ENCODE measurements around the gene NHLRC3.
"Not testable (repeated sequence)": the region's sequence is repeated elsewhere in the genome, so short reads cannot be mapped to it uniquely, and the experiment has no call there.

NHLRC3 gene

DNA sequence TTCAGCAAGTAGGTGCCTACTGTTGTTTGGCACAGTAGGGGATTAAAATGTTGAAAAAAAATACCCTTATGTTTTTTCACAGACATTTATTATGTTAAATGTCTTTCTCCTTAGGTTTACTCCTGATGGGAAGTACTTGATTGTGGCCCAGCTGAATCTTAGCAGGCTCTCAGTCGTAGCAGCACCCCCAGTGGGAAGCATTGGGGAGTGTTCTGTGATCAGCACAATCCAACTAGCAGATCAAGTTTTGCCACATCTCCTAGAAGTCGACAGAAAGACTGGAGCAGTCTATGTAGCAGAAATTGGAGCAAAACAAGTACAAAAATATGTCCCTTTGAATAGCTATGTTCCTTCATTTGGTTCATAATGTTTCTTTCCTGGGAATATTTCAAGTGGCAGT lies 9.3 kb downstream of the NHLRC3 start:
- no peak for DNase-seq

DNA sequence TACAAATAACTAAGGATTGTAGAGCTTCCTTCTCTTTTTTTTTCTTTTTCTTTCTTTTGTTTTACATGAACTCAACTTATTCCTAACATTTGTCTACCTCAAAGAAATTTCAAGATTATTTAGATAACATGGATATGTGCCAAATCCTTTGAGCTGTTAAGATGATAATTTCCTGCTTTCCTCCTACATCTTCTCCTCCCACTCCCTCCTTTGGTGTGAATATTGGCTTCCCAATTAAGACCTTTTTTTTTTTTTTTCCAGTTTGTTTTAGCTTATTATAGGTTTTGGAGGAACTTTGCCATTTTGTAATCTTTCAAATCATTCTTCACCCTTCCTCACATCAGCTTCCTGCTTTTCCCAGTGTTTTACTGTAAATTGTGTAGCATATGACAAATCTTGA lies 10.6 kb downstream of the NHLRC3 start:
- no peak for DNase-seq

DNA sequence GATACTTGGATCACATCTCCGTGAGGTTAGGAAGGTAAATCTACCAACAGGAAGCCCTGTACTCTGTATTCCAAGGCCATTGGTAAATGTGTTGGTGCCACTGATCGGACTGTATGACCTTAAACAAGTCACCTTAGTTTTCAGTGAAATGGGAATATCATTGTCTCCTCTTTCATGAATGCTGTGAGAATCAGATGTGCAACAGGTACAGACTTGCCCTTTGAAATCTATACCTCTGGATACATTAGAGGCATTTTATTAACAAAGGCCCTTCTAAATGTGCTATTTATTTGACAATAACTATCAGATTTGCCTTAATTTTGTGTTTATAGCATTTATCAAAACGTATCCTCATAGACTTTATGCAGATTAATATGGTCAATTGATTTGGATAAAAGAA lies 11.0 kb downstream of the NHLRC3 start:
- no peak for DNase-seq

DNA sequence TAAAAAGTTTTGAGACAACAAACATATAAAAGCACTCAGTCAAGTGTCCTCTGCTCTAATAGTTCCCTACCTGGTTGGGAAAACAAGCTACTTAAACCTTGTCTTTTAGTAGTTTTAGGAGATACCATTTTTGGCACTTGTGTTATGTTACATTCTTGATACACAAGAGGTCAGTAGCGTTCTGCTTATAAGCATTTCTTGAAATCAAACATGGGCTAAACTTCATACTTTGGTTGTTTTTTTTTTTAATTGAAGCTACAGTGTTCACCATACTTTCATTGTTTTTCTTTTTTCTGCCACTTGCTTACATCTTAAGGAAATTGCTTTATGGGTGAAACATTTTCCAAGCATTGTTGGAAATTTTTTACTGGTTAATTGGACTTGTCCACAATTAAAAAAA lies 12.9 kb downstream of the NHLRC3 start:
- DNase-seq, result peak in 1 of 2 experiments; percentile 46

DNA sequence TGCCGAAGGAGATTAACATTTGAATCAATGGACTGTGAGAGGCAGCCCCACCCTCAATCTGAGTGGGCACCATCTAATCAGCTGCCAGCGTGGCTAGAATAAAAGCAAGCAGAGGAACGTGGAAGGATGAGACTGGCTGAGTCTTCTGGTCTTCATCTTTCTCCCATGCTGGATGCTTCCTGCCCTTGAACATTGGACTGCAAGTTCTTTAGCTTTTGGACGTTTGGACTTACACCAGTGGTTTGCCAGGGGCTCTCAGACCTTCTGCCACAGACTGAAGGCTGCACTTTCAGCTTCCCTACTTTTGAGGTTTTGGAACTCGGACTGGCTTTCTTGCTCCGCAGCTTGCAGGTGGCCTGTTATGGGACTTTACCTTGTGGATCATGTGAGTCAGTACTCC lies 14.7 kb downstream of the NHLRC3 start:
- no peak for DNase-seq

DNA sequence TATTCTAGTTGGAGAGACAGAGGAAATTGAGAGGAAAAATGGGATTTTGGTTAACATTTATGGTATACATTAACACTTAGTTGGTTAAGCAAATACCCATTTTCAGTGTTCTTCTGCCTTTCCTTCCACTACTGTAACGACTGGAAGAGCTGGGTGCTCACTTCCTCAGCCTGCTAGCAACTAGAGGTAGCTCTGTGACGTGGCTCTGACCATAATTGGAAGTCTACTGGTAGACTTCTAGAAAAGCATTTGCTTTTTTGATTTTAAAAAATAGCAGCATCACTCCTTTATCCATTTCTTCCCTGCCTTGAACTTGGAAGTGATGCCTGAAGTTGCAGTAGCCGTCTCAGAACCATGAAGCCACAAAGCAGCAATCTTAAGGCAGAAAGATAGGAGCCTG lies 15.9 kb downstream of the NHLRC3 start:
- DNase-seq, result no peak

DNA sequence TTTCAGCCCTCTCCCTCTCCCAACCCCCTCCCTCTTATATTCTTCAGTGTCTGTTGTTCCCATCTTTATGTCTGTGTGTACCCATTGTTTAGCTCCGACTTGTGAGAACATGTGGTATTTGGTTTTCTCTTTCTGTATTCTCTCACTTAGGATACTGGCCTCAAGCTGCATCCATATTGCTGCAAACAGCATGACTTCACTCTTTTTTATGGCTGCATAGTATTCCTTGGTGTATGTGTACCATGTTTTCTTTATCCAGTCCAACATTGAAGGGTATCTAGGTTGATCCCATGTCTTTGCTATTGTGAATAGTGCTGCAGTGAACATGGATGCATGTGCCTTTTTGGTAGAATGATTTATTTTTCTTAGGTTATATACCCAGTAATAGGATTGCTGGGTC lies 17.8 kb downstream of the NHLRC3 start:
- no peak for DNase-seq

DNA sequence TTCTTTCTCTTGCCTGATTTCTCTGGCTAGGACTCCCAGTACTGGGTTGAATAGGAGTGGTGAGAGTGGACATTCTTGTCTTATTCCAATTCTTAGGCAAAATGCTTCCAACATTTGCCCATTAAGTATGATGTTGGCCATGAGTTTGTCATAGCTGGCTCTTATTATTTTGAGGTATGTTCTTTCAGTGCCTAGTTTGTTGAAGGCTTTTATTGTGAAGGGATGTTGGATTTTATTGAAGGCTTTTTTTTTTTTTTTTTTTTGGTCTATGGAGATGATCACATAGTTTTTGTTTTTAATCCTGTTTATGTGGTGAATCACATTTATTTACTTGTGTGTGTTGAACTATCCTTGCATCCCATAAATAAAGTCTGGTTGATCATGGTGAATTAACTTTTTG lies 19.8 kb downstream of the NHLRC3 start:
- no peak for DNase-seq

DNA sequence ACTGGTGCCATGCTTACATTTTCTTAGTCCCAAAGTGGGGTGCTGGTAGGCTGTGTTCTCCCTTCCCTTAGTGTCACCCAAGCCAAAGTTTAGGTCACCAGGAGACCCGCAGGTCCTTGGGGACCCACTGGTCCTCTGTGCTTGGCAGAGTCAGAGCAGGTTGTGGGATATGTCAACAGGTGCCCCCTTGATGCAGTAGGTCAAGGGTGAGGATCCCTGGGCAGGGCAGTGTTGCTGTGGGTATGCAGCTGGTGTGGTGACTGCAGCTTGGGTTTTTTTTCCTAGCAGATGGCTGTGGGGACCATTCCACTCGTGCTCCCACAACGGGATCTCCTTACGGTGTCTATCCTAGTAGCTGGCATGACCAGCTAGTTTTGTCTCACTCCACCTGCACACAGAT lies 23.7 kb downstream of the NHLRC3 start:
- no peak for DNase-seq

DNA sequence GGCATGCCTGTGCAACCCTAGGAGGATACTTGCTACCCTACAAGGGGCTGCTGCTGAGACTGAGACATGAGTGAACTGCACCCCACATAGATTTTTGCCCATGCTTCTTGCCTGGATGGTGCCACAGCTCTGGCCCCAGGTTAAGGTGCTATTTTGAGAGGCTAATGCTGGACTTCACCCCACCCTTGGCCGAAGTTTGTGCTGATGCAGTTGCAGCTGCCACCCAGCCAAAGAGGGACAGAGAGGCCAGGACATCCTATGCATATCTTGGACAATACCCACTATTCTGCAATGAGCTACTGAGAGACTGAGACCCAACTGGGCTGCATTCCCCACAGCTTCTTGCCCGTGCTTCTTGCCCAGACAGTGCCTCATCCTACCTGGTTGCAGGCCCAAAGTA lies 34.6 kb downstream of the NHLRC3 start:
- no peak for DNase-seq

DNA sequence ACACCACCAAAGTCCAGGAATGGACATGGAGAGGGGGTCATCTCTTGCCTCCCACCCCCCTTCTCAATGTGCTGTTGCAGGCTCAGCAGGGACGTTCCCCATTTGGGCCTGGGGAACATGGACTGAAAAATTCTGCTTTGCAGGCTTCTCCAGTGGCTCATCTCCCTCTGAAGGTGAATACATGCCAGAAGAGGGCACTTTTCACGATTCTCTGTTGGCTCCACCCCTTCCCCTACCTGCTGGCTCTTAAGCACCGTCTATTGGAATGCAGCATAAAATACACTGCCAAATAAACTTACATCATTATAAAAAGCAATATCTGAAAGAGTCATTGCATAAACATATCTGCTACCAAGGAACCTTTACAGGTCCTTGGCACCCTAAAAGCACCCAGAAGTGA lies 35.7 kb downstream of the NHLRC3 start:
- no peak for DNase-seq

DNA sequence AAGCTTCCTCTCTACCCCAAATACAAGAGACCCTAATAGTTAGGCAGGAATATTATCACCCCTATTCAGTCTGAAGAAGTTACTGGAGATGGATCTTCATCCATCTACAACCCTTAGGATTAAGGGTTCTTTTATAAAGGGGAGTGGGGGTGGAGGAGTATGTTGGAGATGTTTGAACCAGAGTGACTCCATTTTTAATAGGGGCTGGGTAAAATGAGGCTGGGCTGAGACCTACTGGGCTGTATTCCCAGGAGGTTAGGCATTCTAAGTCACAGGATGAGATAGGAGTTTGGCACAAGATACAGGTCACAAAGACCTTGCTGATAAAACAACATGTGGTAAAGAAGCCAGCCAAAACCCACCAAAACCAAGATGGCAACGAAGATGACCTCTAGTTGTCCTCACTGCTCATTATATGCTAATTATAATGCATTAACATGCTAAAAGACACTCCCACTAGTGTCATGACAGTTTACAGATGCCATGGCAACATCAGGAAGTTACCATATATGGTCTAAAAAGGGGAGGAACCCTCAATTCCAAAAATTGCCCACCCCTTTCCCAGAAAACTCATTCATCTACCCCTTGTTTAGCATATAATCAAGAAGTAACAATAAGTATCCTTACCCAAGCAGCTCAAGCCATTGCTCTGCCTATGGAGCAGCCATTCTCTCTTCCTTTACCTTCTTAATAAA lies 48.1 kb downstream of the NHLRC3 start:
- not testable (repeated sequence) for DNase-seq

DNA sequence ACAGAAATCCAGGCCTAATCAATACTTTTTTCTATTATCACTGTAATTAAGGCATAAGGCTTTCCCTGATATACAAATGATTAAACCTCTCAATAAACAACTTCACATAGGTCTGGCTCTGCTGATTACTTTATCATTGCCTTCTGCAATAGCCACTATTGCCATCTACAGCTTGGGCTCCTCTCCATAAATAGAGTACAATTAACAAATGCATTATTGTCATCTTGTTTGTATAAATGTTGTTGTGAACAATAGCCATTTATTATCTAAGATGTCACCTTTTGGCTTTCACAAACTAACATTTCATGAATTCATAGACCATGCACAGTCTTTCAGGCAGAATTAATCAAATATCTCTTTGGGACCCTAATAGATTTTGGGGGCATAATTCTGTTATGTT lies 53.3 kb downstream of the NHLRC3 start:
- no peak for DNase-seq

DNA sequence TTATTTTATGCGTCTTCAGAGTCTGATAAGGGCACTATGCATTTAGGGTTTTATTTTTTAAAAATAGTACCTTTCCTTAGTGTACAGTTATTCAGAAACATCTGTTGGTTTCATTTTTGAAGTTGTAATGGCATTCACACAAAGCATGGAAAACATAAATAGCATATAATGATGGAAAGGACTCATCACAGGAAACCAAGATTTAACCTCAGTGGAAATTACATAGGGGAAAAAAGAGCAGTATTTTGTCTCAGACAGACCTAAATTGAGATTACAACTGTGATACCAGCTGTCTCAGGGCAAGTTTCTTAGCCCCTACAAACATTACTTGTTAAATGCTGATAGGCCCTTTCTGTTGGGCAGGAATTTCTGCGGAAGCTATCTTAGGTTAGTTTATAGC lies 57.2 kb downstream of the NHLRC3 start:
- DNase-seq, result no peak

DNA sequence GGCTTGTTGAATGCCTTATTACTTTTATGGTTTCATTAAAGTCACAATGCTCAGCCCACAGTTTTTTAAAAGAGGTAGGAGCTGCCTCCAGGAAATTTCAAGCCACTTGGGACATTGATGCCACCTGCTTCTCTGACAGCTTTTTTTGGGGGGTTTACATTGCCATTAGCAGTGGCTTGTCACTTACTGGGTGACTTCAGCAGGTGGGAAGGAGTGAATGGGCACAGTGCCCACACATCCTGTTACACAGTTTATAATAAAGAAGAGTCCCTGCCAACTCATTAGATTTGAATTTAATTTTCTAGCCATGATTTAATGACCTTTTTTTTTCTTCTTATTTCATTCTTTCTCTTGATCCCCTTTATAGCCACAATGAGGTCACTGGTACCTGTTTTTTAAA lies 61.0 kb downstream of the NHLRC3 start:
- no peak for DNase-seq
